OCI-LY7 (cell line): ENCODE data around the gene USH2A. TPM values are rescaled to one million over a fixed set of nuclear protein-coding genes. Genes with fewer than 3 reads are reported as not detected.

Experiments used
- BruUV-seq: library from RNA; stranded (reverse); fragments of 400-500 nt; replicated peaks from 2 replicates; lab custom pipeline; 2021; lab: Mats Ljungman, UMichigan
- CTCF ChIA-PET: fragments of 300-600 bp; sonication (Branson Sonifier 250); formaldehyde crosslinking; loops from one replicate; lab custom pipeline; 2022; ENCODE audit warnings: antibody characterized with exemption; ENCODE audit not compliant: unreplicated experiment; lab: Charles Lee
- POLR2A ChIA-PET: fragments of 300-600 bp; sonication (Branson Sonifier 250); formaldehyde crosslinking; loops from one replicate; lab custom pipeline; 2022; ENCODE audit warnings: antibody characterized with exemption; lab: Charles Lee
- DNase-seq: peaks from one replicate; pipeline ENCODE4 v3.0.0-alpha.2; 2015; ENCODE audit warnings: low spot score
- H2AFZ ChIP-seq: fragments of 200-600 bp; sonication (generic), shearing (Covaris generic); 2 replicates; pipeline ENCODE4 v1.6.1; 2014; ENCODE audit warnings: mild to moderate bottlenecking, antibody characterized with exemption, low read length, moderate library complexity
- H3K27ac ChIP-seq: fragments of 200-600 bp; sonication (generic); 2 replicates; pipeline ENCODE4 v1.5.1; 2014; ENCODE audit warnings: mixed run types, low read depth, mild to moderate bottlenecking, moderate library complexity, low read length, inconsistent platforms; ENCODE audit not compliant: poor library complexity, severe bottlenecking
- H3K36me3 ChIP-seq: fragments of 200-600 bp; sonication (generic); 2 replicates; pipeline ENCODE4 v1.6.1; 2014; ENCODE audit warnings: mild to moderate bottlenecking, antibody characterized with exemption, low read length, moderate library complexity, mixed read lengths; ENCODE audit not compliant: insufficient read depth
- H3K4me1 ChIP-seq: fragments of 200-600 bp; sonication (generic); 2 replicates; pipeline ENCODE4 v1.5.1; 2014; ENCODE audit warnings: mild to moderate bottlenecking, low read length; ENCODE audit not compliant: insufficient read depth, poor library complexity, severe bottlenecking
- H3K4me2 ChIP-seq: fragments of 200-600 bp; sonication (generic); 2 replicates; pipeline ENCODE4 v1.6.1; 2014; ENCODE audit warnings: mild to moderate bottlenecking, low read length
- H3K4me3 ChIP-seq: fragments of 200-600 bp; sonication (generic); 2 replicates; pipeline ENCODE4 v1.5.1; 2014; ENCODE audit warnings: mild to moderate bottlenecking, low read depth, low read length; ENCODE audit not compliant: poor library complexity, severe bottlenecking
- H3K79me2 ChIP-seq: fragments of 200-600 bp; sonication (generic); 2 replicates; pipeline ENCODE4 v1.6.1; 2016; ENCODE audit warnings: low read depth, mild to moderate bottlenecking, low read length, moderate library complexity, mixed read lengths; ENCODE audit not compliant: insufficient read depth
- H3K9me2 ChIP-seq: fragments of 200-600 bp; sonication (generic); 2 replicates; pipeline ENCODE4 v1.6.1; 2016; ENCODE audit warnings: mild to moderate bottlenecking, low read length, mixed read lengths; ENCODE audit not compliant: insufficient read depth
- H3K9me3 ChIP-seq: fragments of 200-600 bp; sonication (generic); 2 replicates; pipeline ENCODE4 v1.6.1; 2014; ENCODE audit warnings: mild to moderate bottlenecking, mixed run types, low read length, mixed read lengths
- H4K20me1 ChIP-seq: fragments of 200-600 bp; sonication (generic); 2 replicates; pipeline ENCODE4 v1.6.1; 2014; ENCODE audit warnings: mild to moderate bottlenecking, antibody characterized with exemption, low read length, moderate library complexity, mixed read lengths; ENCODE audit not compliant: insufficient read depth
- EZH2phosphoT487 ChIP-seq: fragments of 200-600 bp; sonication (generic); IDR thresholded peaks from 2 replicates; pipeline ENCODE4 v1.6.1; 2018; ENCODE audit warnings: low read depth, borderline replicate concordance, mild to moderate bottlenecking, mixed run types, antibody characterized with exemption, low read length, moderate library complexity, mixed read lengths
- intact Hi-C: fragments of 100-400 bp; cut with micrococcal nuclease; formaldehyde crosslinking; loops from one replicate; pipeline ENCODE4 v1.10.0; 2022; ENCODE audit not compliant: unreplicated experiment
- total RNA-seq, 2 experiments: library from RNA; depleted of rRNA in 1 of 2; stranded (reverse); fragments of >200 nt in 1 of 2; shearing (Covaris generic) in 1 of 2; gene quantifications; 2 replicates each; pipeline ENCODE4 v1.2.3, GENCODE V29; 2014 to 2022
- TF ChIP-seq, protein P1 (sequence below): fragments of 200-600 bp; sonication (generic); conservative IDR thresholded peaks from 2 replicates; pipeline ENCODE4 v1.5.1; 2014; ENCODE audit warnings: mild to moderate bottlenecking, antibody characterized with exemption, low read length, moderate library complexity, mixed read lengths

USH2A gene
- total RNA-seq, 2 experiments from 2014 or later = not detected

DNA sequence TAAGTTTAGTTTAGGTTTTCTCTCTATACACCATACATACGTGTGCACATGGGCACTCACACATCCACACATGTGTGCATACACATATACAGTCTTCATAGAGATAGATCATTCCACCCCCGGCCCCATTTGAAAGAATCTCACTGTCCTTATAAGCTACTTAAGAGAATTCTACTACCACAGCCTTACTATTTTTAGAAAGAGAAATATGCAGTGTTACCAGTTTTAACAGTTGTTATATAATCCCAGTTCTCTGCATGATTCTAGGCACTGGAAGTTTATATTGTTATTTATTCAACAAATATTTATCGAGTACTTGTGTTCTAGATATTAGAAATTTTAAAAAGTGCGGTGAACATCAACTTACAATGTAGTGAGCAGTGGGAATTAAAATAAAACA, 814.6 kb downstream of the USH2A start:
- no TSS peak for BruUV-seq
- CTCF ChIA-PET = no interaction called here
- no peak for TF ChIP-seq EZH2phosphoT487
- TF ChIP-seq, protein P1, sequence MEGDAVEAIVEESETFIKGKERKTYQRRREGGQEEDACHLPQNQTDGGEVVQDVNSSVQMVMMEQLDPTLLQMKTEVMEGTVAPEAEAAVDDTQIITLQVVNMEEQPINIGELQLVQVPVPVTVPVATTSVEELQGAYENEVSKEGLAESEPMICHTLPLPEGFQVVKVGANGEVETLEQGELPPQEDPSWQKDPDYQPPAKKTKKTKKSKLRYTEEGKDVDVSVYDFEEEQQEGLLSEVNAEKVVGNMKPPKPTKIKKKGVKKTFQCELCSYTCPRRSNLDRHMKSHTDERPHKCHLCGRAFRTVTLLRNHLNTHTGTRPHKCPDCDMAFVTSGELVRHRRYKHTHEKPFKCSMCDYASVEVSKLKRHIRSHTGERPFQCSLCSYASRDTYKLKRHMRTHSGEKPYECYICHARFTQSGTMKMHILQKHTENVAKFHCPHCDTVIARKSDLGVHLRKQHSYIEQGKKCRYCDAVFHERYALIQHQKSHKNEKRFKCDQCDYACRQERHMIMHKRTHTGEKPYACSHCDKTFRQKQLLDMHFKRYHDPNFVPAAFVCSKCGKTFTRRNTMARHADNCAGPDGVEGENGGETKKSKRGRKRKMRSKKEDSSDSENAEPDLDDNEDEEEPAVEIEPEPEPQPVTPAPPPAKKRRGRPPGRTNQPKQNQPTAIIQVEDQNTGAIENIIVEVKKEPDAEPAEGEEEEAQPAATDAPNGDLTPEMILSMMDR = no peak

DNA sequence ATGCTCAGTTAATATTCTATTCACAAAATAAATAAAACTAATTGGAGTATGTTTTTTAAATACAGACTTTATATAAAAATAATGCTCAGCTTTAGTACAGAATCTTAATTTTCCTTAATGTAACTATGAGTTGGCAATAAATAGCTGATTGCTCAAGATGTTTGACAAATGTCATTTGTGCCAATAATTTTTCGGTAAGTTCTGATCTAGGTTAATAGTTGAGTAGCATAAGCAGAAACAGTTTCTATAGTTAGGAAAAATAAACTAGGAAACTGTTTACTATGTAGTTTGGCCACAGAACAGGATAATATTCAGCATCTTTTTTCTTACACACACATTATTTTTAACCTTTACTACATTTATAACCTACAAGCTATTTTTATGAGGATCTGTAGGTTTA, 815.8 kb downstream of the USH2A start:
- Histone ChIP-seq H3K27ac (no peak overlapping the region), H3K4me3 (no peak overlapping the region), H2AFZ (no peak overlapping the region), H3K79me2 (no peaks in the 10 kb centered on the region), H4K20me1 (no peaks in the 10 kb centered on the region), H3K9me2 (no peaks in the 10 kb centered on the region), H3K36me3 (no peaks in the 10 kb centered on the region), H3K4me2 (no peak overlapping the region), H3K4me1 (no peaks in the 10 kb centered on the region), H3K9me3 (no peaks in the 10 kb centered on the region)
- no TSS peak for BruUV-seq
- no peak for DNase-seq
- TF ChIP-seq, protein P1 = no peak
- no peak for TF ChIP-seq EZH2phosphoT487
- ChIA-PET CTCF (no interaction called here), POLR2A (interaction anchor here (0.6 kb wide), 1 partner anchor 13 kb away, joined by 3 read pairs; no protein-coding TSS in a partner anchor)
- intact Hi-C loops = no loop called here

More for the DNA sequence above, 814.6 kb downstream of the USH2A start:
- POLR2A ChIA-PET = no interaction called here
- Histone ChIP-seq H3K79me2 (no peaks in the 10 kb centered on the region), H3K27ac (no peak overlapping the region), H3K4me3 (no peak overlapping the region), H3K36me3 (no peaks in the 10 kb centered on the region), H3K9me2 (no peaks in the 10 kb centered on the region), H4K20me1 (no peaks in the 10 kb centered on the region), H2AFZ (no peak overlapping the region), H3K4me2 (no peak overlapping the region), H3K4me1 (no peaks in the 10 kb centered on the region), H3K9me3 (no peaks in the 10 kb centered on the region)
- DNase-seq = no peak
- intact Hi-C loops = no loop called here

DNA sequence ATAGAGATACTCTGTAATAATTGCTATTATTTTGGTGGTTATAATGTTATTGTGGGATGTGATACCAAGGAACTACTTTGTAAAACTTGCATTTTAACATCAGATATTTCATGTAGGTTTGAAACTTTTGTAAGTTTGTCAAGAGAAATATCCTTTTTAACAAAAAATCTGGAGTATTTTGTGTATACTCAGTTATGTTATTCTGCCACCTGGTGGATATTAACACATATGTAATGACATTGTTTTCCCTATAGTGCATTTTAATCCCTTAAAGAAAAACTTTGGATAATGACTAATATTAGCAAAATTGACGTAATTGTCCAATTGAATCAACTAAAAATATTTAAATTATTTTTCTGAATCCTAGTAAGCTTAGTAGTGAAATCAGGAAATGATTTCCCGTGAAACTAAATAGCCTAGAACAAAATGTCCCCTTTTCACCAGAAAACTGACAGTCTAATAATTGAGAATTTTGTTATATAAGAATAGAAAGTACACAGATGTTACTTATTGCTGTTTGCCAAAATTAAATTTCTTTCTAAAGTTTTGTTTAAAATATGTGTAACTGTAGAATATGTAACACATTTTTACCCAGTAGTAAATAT, 816.6 kb downstream of the USH2A start:
- Histone ChIP-seq H3K27ac (no peak overlapping the region), H3K79me2 (no peaks in the 10 kb centered on the region), H2AFZ (no peak overlapping the region), H3K4me3 (no peak overlapping the region), H3K9me2 (no peaks in the 10 kb centered on the region), H3K4me1 (no peaks in the 10 kb centered on the region), H4K20me1 (no peaks in the 10 kb centered on the region), H3K4me2 (no peak overlapping the region), H3K9me3 (no peaks in the 10 kb centered on the region), H3K36me3 (no peaks in the 10 kb centered on the region)
- BruUV-seq = no TSS peak
- POLR2A ChIA-PET = no interaction called here
- TF ChIP-seq, protein P1 = peak; percentile 79
- TF ChIP-seq EZH2phosphoT487 = no peak
- intact Hi-C loops = no loop called here
- CTCF ChIA-PET = no interaction called here
- peak; percentile 4 for DNase-seq
